ENCODE results near the gene ACSS1.

The ACSS1 gene

DNA sequence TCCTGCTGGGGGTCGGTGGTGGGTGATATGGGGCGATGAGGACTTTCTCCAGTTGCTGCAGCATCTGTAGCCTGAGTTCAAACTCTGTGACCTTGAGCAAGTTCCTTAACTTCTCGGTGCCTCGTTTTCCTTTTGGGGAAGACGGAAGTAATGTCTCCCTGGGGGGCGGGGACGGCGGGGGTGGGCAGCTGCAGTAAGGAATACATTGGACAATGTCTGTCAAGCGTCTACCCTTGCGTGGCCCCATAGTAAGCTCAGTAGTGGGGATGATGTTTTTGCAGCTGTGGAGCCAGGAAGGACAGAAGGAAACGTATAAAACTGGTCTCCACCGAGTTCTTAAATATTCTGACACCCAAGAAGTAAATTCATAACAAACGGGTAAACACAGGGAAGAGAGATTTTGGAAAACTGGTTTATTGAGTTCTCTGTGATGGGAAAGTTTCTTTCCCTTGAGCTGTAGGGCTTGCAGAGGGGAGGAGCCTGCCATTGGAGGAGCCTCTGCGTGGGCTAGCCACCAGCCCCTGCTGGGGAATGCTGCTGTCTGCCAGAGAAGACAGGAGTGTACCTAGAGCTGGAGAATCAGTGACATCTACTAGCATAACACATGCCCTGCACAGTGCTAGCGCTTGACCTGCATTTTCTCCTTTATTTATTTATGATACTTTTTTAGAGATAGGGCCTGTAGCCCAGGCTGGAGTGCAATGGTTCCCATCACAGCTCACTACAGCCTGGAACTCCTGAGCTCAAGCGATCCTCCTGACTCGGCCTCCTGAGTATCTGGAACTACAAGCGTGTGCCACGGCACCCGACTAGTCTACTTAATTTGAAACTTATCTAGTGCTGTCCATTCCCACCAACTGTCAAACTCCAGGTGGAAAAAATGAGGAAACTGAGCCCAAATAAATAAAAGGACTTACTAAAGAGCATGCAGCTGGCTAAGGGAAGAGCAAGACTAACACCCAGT, 1.2 kb upstream of the ACSS1 start:
- no peak for DNase-seq (ENCODE audit: low spot score)

GRCh38 chr20:25057234-25058050, 497 bp downstream of the ACSS1 start:
- DNase-seq (ENCODE audit: low spot score), result peak; percentile 70

DNA sequence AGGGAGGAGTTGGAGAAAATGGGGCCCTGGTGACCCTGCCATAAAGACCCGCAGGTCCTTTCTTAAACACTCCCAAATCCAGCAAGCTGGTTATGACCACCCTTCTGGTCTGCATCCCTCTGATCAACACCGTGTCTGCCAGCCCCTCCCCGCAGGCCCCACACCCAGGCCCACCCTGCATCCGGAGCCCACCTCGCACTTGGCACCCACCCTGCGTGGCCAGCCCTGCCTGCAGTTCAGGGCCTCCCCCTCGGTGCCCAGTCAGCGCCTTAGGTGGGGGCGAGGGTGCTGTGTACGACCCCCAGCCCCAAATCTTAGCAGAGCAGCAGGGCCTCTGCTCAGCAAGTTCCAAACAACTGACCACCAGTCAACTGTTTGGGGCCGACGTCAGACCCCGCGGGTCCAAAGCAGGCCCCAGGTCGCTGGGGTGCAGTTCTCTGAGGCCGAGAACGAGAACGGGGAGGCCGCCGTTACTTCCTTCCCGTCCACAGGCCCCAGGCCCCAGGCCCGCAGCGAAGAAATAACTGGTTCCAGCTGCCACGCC, 1.2 kb downstream of the ACSS1 start:
- DNase-seq (ENCODE audit: low spot score), result no peak

DNA sequence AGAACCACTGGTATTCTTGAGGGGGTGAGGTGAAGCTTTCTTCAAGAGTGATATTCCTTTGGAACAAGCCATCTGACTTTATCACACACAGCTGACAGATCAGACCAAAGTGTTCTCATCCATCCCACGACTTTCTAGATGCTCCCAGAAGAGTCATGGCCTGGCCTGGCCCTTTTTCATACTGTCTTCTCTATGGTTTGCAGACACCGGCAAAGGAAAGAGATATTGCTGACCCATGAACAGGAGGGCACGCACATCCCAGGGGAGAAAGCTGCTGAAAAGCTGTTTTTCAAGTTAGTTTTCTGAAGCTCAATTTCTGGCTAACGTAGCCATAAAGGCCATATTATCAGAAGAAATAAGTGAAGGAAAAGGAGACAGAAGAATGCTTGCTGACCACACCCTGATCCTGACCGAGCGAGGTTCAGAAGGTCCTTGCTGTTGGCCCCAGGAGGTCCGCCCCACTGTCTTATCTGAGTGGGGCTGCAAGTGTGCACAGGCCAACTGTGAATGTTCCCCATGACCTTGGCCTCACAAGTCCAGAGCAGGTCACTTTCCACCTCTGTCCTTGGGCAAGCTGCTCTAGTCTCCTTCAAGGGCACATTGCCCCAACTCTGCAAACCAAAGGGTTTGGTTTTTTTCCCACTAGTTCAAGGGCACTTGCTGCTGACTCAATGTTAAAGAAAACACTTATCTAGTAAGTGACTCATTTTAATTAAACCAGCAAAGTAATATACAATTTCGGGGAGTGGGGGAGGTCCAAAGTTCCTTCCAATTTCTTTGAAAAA, 2.0 kb downstream of the ACSS1 start:
- DNase-seq (ENCODE audit: low spot score), result no peak

- DNase-seq (ENCODE audit: low spot score), result no peak
Measured at GRCh38 chr20:25054995-25055629, 2.8 kb downstream of the ACSS1 start.

GRCh38 chr20:25054096-25054820, 3.7 kb downstream of the ACSS1 start:
- DNase-seq (ENCODE audit: low spot score), result no peak

DNA sequence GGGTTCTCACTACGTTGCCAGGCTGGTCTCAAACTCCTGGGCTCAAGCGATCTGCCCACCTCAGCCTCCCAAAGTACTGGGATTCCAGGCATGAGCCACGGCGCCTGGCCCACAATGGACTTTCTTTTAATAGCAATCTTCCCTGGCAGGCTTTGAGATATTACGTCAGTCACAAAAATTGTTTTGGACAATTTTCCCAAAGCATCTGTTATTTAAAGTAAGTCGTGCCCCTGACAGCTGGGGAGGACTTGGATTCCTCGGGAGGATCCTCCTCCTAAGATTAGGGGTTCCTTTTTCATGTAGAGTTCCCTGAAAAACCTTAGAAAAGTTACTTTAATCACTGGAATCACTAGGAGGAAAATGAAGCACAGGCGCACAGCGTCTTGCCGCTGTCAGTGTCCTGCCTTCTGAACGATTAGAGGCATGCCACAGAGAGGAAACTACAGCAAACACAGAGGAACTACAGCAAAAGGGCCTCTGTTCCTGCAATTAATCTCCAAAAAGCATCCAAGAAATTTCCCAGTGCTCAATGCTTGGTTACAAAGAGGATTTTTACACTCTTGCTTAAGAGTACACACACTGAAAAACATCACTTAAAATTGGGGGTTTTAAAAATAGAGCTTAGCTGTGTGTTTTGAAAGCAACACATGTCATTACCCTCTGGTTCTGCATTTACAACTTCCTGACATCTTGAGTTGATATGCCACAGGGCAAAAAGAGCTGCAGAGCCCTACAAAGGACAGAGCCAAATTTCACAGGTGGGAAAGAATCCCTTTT, 4.5 kb downstream of the ACSS1 start:
- DNase-seq (ENCODE audit: low spot score), result no peak

- peak; percentile 40 for DNase-seq (ENCODE audit: low spot score)
Measured at GRCh38 chr20:25052255-25053194, 5.4 kb downstream of the ACSS1 start.

- DNase-seq (ENCODE audit: low spot score), result no peak
Measured at GRCh38 chr20:25051386-25052155, 6.4 kb downstream of the ACSS1 start.

DNA sequence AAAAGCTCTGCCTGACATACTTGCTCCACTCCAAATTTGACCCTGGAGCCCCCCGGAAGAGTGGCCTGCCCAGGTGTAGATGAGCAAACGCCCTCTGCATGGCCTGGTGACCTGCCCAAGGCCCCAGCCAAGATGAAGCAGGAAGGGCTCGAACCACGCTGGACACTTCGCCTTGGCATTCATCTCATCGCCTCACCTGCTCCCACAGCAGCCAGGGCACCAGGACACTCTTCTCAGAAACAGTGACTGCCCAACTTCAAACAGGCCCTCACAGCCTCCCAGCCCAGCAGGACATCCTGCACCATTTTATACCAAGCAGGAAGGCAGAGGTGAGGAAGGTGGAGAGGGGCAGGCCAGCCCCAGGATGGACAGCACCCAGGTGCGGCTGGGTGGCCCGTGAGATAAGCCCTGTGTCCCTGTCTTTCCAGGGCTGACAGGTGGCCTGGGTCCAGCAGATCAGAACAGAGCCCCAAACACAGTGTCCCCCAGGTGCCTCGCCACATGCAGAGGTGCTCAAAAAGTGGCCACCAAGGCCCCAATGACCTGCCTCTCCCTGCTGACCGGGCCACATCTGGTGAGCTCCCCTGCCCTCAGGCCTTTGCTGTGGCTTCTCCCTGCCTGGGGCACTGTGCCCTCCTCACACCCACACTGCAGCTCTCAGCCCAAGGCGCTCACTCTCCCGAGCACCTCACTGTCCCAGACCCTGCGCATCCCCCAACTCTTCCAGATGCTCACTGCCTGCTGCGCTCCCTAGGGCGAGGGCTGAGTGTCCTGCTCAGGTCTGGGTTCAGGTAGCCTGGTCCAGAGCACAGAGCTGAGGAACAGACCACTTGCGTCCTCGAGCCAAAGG, 7.2 kb downstream of the ACSS1 start:
- no peak for DNase-seq (ENCODE audit: low spot score)

GRCh38 chr20:25050082-25050481, 7.9 kb downstream of the ACSS1 start:
- DNase-seq (ENCODE audit: low spot score), result no peak

DNA sequence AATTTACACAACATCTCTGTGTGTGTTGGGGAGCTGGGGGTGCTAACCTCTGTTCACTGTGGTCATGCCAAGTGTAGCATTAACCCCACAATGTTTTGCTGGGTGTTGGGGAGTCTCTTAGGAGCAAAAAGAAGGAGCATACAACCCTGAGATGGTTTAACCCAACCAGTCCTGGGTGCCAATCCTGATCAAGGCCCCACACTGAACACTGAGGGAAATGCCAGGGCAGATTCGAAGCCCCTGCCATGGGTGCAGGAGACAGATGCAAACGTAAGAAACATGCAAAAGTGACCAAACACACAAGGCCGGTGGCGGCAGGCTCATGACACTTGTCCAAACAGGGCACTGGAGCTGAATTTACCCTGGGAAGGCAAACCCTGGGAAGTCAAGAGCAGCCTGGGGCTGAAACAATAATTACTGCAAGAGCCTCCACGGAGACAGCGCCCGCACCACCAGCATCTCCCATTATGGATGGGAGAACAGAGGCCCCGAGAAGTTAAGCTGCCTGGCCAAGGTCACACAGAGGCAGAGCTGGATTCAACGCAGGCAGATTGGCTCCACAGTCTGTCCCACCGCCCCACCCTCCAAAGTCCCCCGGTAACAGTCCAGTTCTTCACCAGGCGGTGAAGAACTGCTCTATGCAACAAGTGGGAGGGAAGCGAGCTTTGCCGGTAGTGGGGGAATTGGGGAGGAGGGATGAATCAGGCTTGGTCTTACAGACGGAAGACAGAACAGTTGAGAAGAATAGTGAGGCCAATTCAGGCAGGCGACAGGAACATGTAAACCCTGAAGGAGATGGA, 8.5 kb downstream of the ACSS1 start:
- no peak for DNase-seq (ENCODE audit: low spot score)

DNA sequence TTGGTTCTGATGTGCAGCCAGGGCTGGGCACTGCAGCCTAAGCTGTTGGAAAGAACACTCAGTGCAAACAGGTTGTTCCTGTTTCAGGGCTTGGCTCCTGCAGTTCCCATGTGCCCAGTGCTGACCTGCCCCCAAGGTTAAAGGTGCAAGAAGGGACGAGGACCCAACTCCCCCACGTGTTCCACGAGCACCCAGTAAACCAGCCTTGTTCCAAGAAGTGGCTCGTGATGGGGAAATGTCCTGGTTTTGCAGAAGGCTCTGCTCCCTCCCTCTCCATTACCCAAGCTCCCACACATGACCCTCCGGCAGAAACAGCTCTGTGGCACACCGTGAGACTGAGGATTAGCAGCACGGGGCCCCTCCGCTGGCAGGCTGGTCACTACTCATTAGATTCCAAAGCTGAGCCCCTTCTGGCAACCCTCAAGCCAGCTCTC, 9.4 kb downstream of the ACSS1 start:
- DNase-seq (ENCODE audit: low spot score), result no peak

DNA sequence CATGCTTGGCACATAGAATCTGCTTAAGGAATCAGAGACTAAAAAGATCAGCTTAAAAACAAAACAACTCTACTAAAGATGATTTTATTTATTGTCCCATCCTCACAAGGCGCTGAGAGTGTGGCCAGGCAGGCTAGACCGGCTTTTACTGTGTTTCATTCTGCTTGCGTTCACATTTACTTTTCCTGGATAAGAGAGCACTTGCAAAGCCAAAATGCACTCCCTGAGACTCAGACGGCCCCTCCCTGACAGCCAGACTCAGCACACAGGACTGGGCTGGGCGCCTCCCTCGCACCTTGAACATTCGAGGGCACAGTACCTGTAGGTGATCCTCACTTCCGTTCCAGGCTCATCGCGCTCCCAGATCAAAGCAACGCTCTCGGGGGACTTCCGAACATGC, 10.2 kb downstream of the ACSS1 start:
- no peak for DNase-seq (ENCODE audit: low spot score)

- no peak for DNase-seq (ENCODE audit: low spot score)
Measured at GRCh38 chr20:25046736-25047666, 10.9 kb downstream of the ACSS1 start.

All from germinal center (tissue), 1 donor.